ENCODE data around the gene MEX3D.

The MEX3D gene

GRCh38 chr19:1567116-1567847 is 843 bp downstream of the MEX3D start:
- H3K9me3 ChIP-seq (ENCODE audit: insufficient read depth, low read length, severe bottlenecking) = no peaks in the 10 kb centered on the region
- H2AFZ ChIP-seq (ENCODE audit: low read depth, low read length) = no peak overlapping the region
- no peak for ATAC-seq (ENCODE audit: insufficient read depth, low read depth)
- H3K4me2 ChIP-seq (ENCODE audit: insufficient read depth, low read length) = peak overlapping the region; percentile 82
- no peak for DNase-seq
- H3K27ac ChIP-seq (ENCODE audit: low read length) = no peak overlapping the region
- H4K20me1 ChIP-seq (ENCODE audit: insufficient read depth, low read length) = peaks cover 39% of the 10 kb centered on the region
- H3K4me1 ChIP-seq (ENCODE audit: insufficient read depth, low read length) = peaks cover 29% of the 10 kb centered on the region
- H3K4me3 ChIP-seq (ENCODE audit: low read depth in 1 of 2, low read length in 2 of 2) = peak overlapping the region in 1 of 2 experiments; percentile 65; a peak in 3 of 4 replicates
- H3K27me3 ChIP-seq (ENCODE audit: insufficient read depth, low read length, poor library complexity) = no peaks in the 10 kb centered on the region
- H3K9ac ChIP-seq (ENCODE audit: low read depth, low read length) = peak overlapping the region; percentile 65
- H3K79me2 ChIP-seq (ENCODE audit: insufficient read depth, low read length) = peaks cover 52% of the 10 kb centered on the region
- 0 out of 2 replicates have a peak, but pooled peaks cover 7% of the 10 kb centered on the region for H3K36me3 ChIP-seq (ENCODE audit: insufficient read depth, low read length)
- TF ChIP-seq CTCF (IDR thresholded peaks at IDR 0.05; ENCODE audit: borderline replicate concordance, extremely low read depth, low read length, poor library complexity, severe bottlenecking) = no peak
- no peak for TF ChIP-seq EZH2 (IDR thresholded peaks at IDR 0.05; ENCODE audit: borderline replicate concordance, low read depth, low read length, severe bottlenecking)

- Histone ChIP-seq H3K36me3 (ENCODE audit: insufficient read depth, low read length) (0 out of 2 replicates have a peak, but pooled peaks cover 7% of the 10 kb centered on the region), H4K20me1 (ENCODE audit: insufficient read depth, low read length) (peaks cover 40% of the 10 kb centered on the region), H3K9me3 (ENCODE audit: insufficient read depth, low read length, severe bottlenecking) (no peaks in the 10 kb centered on the region), H3K4me3 (ENCODE audit: low read depth in 1 of 2, low read length in 2 of 2) (peak overlapping the region in 1 of 2 experiments; percentile 65; a peak in 3 of 4 replicates), H3K4me1 (ENCODE audit: insufficient read depth, low read length) (peaks cover 29% of the 10 kb centered on the region), H3K27ac (ENCODE audit: low read length) (no peak overlapping the region; the same call in 1 of the 2 replicates), H3K4me2 (ENCODE audit: insufficient read depth, low read length) (peak overlapping the region; percentile 82), H3K27me3 (ENCODE audit: insufficient read depth, low read length, poor library complexity) (no peaks in the 10 kb centered on the region), H2AFZ (ENCODE audit: low read depth, low read length) (no peak overlapping the region), H3K79me2 (ENCODE audit: insufficient read depth, low read length) (peaks cover 54% of the 10 kb centered on the region), H3K9ac (ENCODE audit: low read depth, low read length) (peak overlapping the region; percentile 65)
- no peak for TF ChIP-seq EZH2 (IDR thresholded peaks at IDR 0.05; ENCODE audit: borderline replicate concordance, low read depth, low read length, severe bottlenecking)
- no peak for TF ChIP-seq CTCF (IDR thresholded peaks at IDR 0.05; ENCODE audit: borderline replicate concordance, extremely low read depth, low read length, poor library complexity, severe bottlenecking)
- DNase-seq (no peak), ATAC-seq (ENCODE audit: insufficient read depth, low read depth) (no peak)
These were observed 1.6 kb downstream of the MEX3D start for GRCh38 chr19:1566392-1567115.

- H3K4me3 ChIP-seq (ENCODE audit: low read depth in 1 of 2, low read length in 2 of 2) = no peak overlapping the region
- H2AFZ ChIP-seq (ENCODE audit: low read depth, low read length) = no peak overlapping the region
- TF ChIP-seq CTCF (IDR thresholded peaks at IDR 0.05; ENCODE audit: borderline replicate concordance, extremely low read depth, low read length, poor library complexity, severe bottlenecking) = no peak
- TF ChIP-seq EZH2 (IDR thresholded peaks at IDR 0.05; ENCODE audit: borderline replicate concordance, low read depth, low read length, severe bottlenecking) = no peak
- no peak overlapping the region for H3K27ac ChIP-seq (ENCODE audit: low read length)
- no peaks in the 10 kb centered on the region for H3K27me3 ChIP-seq (ENCODE audit: insufficient read depth, low read length, poor library complexity)
- H3K4me2 ChIP-seq (ENCODE audit: insufficient read depth, low read length) = no peak overlapping the region
- peaks cover 12% of the 10 kb centered on the region; the same call in 1 of the 2 replicates for H3K36me3 ChIP-seq (ENCODE audit: insufficient read depth, low read length)
- peaks cover 63% of the 10 kb centered on the region for H4K20me1 ChIP-seq (ENCODE audit: insufficient read depth, low read length)
- H3K4me1 ChIP-seq (ENCODE audit: insufficient read depth, low read length) = peaks cover 21% of the 10 kb centered on the region
- DNase-seq (no peak), ATAC-seq (ENCODE audit: insufficient read depth, low read depth) (no peak)
- H3K9me3 ChIP-seq (ENCODE audit: insufficient read depth, low read length, severe bottlenecking) = no peaks in the 10 kb centered on the region
- H3K9ac ChIP-seq (ENCODE audit: low read depth, low read length) = no peak overlapping the region
- peaks cover 79% of the 10 kb centered on the region for H3K79me2 ChIP-seq (ENCODE audit: insufficient read depth, low read length)
These were observed 4.9 kb downstream of the MEX3D start for GRCh38 chr19:1563251-1563650.
